Lung (tissue), 12 donors: Measurements from ENCODE around the gene ISM1. TPM values are rescaled to one million over a fixed set of nuclear protein-coding genes. Genes with fewer than 3 reads are reported as not detected.

Experiments used
- ATAC-seq: fragments of 200-7000 bp; cut with Tn5 transposase; one replicate; pipeline ENCODE4 v1.9.1; 2020; ENCODE audit warnings: moderate number of reproducible peaks; ENCODE audit not compliant: insufficient read depth, low FRiP score
- DNase-seq, 3 donors: peaks; one replicate each; pipeline ENCODE4 v3.0.0-alpha.2; 2013 to 2017
- H3K27ac ChIP-seq, 2 donors: one replicate each; pipeline ENCODE4 v1.5.1; 2013; ENCODE audit warnings: mild to moderate bottlenecking in 2 of 2, moderate library complexity in 2 of 2, control low read depth in 1 of 2, inconsistent platforms in 1 of 2, low read depth in 1 of 2, low read length in 1 of 2
- H3K27me3 ChIP-seq, 3 donors: one replicate each; pipeline ENCODE4 v1.5.1; 2013; ENCODE audit warnings: low read length in 2 of 3; ENCODE audit not compliant: control insufficient read depth in 3 of 3, insufficient read depth in 3 of 3
- H3K36me3 ChIP-seq, 4 donors: one replicate each; pipeline ENCODE4 v1.5.1; 2013; ENCODE audit warnings: low read length in 4 of 4, mild to moderate bottlenecking in 1 of 4, moderate library complexity in 1 of 4; ENCODE audit not compliant: control insufficient read depth in 4 of 4, insufficient read depth in 4 of 4
- H3K4me1 ChIP-seq, 5 donors: one replicate each; pipeline ENCODE4 v1.5.1; 2013; ENCODE audit warnings: low read length in 5 of 5, mild to moderate bottlenecking in 2 of 5, moderate library complexity in 1 of 5; ENCODE audit not compliant: control insufficient read depth in 5 of 5, insufficient read depth in 5 of 5
- H3K4me3 ChIP-seq: one replicate; pipeline ENCODE4 v1.5.1; 2013; ENCODE audit warnings: mild to moderate bottlenecking, control low read depth, moderate library complexity
- H3K9ac ChIP-seq, 2 donors: one replicate each; pipeline ENCODE4 v1.5.1; 2013; ENCODE audit warnings: low read length in 2 of 2, control low read depth in 1 of 2; ENCODE audit not compliant: insufficient read depth in 1 of 2
- H3K9me3 ChIP-seq, 4 donors: one replicate each; pipeline ENCODE4 v1.5.1; 2013; ENCODE audit warnings: low read length in 3 of 4, mild to moderate bottlenecking in 1 of 4, moderate library complexity in 1 of 4; ENCODE audit not compliant: control insufficient read depth in 4 of 4, insufficient read depth in 3 of 4
- WGBS, 2 donors: extraction: QIAGEN DNeasy Blood & Tissue Kit; methylation state at CpG; one replicate each; pipeline ENCODE4 v1.1.7; 2013; 5-methylcytosine and 5-hydroxymethylcytosine counted together
- polyA plus RNA-seq, 2 donors: library from polyadenylated mRNA; stranded (reverse); fragments of 200-250 nt; gene quantifications; one replicate each; pipeline ENCODE4 v1.2.1, GENCODE V29; 2013
- total RNA-seq, 2 donors: library from RNA; depleted of rRNA in 1 of 2; stranded (reverse); fragments of >200 nt in 1 of 2; gene quantifications; one replicate each; pipeline ENCODE4 v1.2.1, GENCODE V29; 2014 to 2021
- TF ChIP-seq, protein P1 (sequence below): IDR thresholded peaks from 2 replicates; pipeline ENCODE4 v1.5.1; 2012; ENCODE audit warnings: mild to moderate bottlenecking; ENCODE audit errors: control extremely low read depth, extremely low read depth
- donor health status: control.
- donor health status: control.
- donor health status: Bipolar disorder and iron deficiency.
- donor health status: healthy.
- donor health status: DM: yes; HTN: yes; CAD: no.

The ISM1 gene
- total and polyA plus RNA-seq, 4 donors, result 1.6 to 13.6 (median 2.9) TPM

DNA sequence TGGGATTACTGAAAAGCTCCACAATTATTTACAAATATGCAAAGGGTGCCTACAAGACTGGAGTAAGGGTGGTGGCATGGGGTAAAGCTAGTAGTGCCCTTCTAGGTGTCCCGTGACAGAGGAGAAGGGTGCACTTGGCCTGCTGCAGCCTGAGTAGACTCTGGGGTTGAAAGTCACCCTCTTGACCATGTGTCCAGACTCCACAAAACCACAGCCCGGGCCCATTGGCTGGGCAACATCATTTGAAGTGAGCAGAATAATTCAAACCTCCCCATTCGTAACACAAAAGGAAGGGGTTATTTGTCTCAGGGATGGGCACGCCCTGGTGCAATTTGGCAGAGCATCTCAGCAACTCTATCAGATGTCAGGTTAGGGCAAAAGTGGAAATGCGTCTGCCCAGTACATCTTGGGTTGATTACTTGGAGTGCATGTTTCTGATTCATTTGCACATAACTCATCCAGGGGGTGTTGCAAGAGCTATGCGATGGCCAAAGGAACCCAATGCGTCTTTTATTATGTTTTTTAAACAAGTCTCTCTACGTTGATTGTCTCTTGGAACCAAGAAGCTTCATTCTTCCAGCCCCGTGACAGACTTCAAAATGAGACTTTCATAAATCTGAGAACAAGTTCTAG, 56.7 kb downstream of the ISM1 start:
- TF ChIP-seq, protein P1, sequence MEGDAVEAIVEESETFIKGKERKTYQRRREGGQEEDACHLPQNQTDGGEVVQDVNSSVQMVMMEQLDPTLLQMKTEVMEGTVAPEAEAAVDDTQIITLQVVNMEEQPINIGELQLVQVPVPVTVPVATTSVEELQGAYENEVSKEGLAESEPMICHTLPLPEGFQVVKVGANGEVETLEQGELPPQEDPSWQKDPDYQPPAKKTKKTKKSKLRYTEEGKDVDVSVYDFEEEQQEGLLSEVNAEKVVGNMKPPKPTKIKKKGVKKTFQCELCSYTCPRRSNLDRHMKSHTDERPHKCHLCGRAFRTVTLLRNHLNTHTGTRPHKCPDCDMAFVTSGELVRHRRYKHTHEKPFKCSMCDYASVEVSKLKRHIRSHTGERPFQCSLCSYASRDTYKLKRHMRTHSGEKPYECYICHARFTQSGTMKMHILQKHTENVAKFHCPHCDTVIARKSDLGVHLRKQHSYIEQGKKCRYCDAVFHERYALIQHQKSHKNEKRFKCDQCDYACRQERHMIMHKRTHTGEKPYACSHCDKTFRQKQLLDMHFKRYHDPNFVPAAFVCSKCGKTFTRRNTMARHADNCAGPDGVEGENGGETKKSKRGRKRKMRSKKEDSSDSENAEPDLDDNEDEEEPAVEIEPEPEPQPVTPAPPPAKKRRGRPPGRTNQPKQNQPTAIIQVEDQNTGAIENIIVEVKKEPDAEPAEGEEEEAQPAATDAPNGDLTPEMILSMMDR, result no peak
- H3K4me3 ChIP-seq, result no peak overlapping the region
- H3K36me3 ChIP-seq, result no peaks in the 10 kb centered on the region
- ATAC-seq (no peak), DNase-seq (no peak)
- H3K9me3 ChIP-seq, result peaks cover 0 to 3% (median 0%) of the 10 kb centered on the region in 4 donors
- H3K27me3 ChIP-seq, result no peaks in the 10 kb centered on the region
- no peak overlapping the region for H3K27ac ChIP-seq
- no peak overlapping the region for H3K9ac ChIP-seq
- peaks cover 0 to 11% (median 5%) of the 10 kb centered on the region in 5 donors for H3K4me1 ChIP-seq
- 85% methylated on average over 9 of the region's 9 CpGs for WGBS, 2 donors

DNA sequence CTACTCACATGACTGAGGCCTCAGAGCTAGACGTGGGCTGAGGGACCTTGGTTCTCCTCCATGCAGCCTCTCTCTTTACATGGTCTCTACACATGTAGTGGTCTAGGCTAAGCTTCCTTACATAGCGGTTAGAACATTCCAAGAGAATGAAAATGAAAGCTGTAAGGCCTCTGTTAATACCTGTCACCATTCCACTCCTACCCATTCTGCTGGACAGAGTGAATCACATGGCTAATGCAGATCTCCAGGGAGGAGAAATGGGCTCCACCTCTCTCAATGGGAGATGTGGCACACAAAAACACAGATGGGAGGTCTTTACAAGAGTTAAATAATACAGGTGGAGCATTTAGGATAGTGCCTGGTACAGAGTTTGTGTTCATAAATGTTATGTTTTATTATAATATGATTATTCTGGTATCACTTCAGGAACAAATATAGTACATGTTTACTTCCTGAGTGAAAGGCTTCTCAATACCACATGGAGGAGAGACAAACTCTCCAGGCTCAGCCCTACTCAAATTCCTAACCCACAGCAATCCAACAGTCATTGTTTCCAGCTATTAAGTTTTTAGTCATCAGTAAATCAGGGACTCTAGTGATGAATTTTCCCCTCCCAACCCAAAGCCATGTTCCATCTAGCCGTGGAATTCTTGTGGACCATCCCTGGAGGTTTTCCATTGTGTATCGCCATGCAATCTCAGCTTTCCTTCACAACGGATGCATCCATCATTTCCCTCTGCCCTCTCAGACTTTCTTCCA, 57.9 kb downstream of the ISM1 start:
- Histone ChIP-seq H3K4me1 (peaks cover 0 to 9% (median 1%) of the 10 kb centered on the region in 5 donors), H3K27me3 (no peaks in the 10 kb centered on the region), H3K36me3 (no peaks in the 10 kb centered on the region), H3K9me3 (peaks cover 0 to 3% (median 0%) of the 10 kb centered on the region in 4 donors), H3K4me3 (no peak overlapping the region), H3K9ac (no peak overlapping the region), H3K27ac (no peak overlapping the region)
- 85 to 91% methylated on average over 5 of the region's 5 CpGs for WGBS, 2 donors
- TF ChIP-seq, protein P1, result no peak
- DNase-seq (no peak), ATAC-seq (no peak)

DNA sequence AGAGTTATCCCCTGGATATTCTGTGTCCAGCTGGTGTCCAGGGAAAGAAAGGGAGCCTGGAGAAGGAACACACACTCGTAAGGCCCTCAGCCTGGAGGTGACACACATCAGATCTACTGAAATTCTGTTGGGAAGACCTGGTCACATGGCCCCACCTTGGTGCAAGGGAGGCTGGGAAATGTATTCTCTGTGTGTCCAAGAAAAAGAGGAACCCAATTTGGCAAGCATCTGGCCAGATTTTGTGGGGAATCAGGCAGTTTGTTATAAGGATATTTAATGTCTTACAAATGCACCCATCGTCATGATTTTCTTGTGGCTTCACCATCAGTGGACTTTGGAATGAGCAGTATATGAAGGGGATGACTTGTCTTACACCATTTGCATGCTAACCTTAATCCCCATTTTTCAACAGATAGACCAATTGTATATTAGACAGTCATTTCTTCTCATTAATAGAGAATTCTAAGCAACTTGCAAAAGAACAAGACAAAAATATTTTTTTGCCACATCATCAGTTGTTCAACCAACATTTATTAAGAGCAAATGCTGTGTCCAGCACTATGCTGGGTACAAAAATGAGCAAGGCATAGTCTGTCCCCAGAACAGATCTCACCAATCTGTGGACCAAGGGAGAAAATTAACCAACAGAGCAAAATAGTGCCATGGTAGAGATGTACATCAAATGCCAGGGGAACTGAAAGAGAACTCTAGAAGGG, 59.7 kb downstream of the ISM1 start:
- no peaks in the 10 kb centered on the region for H3K36me3 ChIP-seq
- ATAC-seq, result no peak
- WGBS, 2 donors, result 96 to 98% methylated on average over 2 of the region's 2 CpGs
- H3K9me3 ChIP-seq, result peaks cover 0 to 3% (median 0%) of the 10 kb centered on the region in 4 donors
- H3K4me3 ChIP-seq, result no peak overlapping the region
- H3K27me3 ChIP-seq, result no peaks in the 10 kb centered on the region
- no peak overlapping the region for H3K9ac ChIP-seq
- no peak overlapping the region for H3K27ac ChIP-seq
- DNase-seq, result no peak
- TF ChIP-seq, protein P1, result no peak
- H3K4me1 ChIP-seq, result peaks cover 0 to 7% (median 0%) of the 10 kb centered on the region in 5 donors
